T-helper 2 cell (primary cell): ENCODE results near the gene ZPBP2.
"Not testable (repeated sequence)": the region's sequence is repeated elsewhere in the genome, so short reads cannot be mapped to it uniquely, and the experiment has no call there.

Source experiments
- DNase-seq, 5 experiments: peaks; one replicate each; pipeline versions ENCODE4 v3.0.0 to v3.0.0-alpha.2; 2012 to 2022

Gene ZPBP2

GRCh38 chr17:39855911-39856649 lies 11.9 kb upstream of the ZPBP2 start:
- DNase-seq = not testable (repeated sequence)

- no peak for DNase-seq
Measured at GRCh38 chr17:39861235-39861634, 6.8 kb upstream of the ZPBP2 start.

GRCh38 chr17:39863244-39863917 lies 4.6 kb upstream of the ZPBP2 start:
- DNase-seq = no peak

- DNase-seq = peak; percentile 73 to 85 (median 76)
Measured at GRCh38 chr17:39863918-39864746, 3.9 kb upstream of the ZPBP2 start, which contains the start of gene IKZF3. TSS of gene IKZF3 (minus strand) at chr17:39864312. CDS start at chr17:39864126, 186 bp downstream.

- DNase-seq = no peak
Measured at GRCh38 chr17:39866013-39866730, 1.8 kb upstream of the ZPBP2 start.

GRCh38 chr17:39867084-39867879 lies 720 bp upstream of the ZPBP2 start:
- DNase-seq = peak in 4 of 5 experiments; percentile 48 to 73 (median 59)

GRCh38 chr17:39868554-39868942 lies 546 bp downstream of the ZPBP2 start:
- no peak for DNase-seq

GRCh38 chr17:39870776-39871175 lies 2.8 kb downstream of the ZPBP2 start:
- DNase-seq = no peak

- no peak for DNase-seq
Measured at GRCh38 chr17:39871801-39872200, 3.8 kb downstream of the ZPBP2 start.

GRCh38 chr17:39872751-39873150 lies 4.7 kb downstream of the ZPBP2 start:
- DNase-seq = no peak

- not testable (repeated sequence) for DNase-seq
Measured at GRCh38 chr17:39886102-39886501, 18.1 kb downstream of the ZPBP2 start.

- no peak for DNase-seq
Measured at GRCh38 chr17:39887078-39887477, 19.1 kb downstream of the ZPBP2 start.

GRCh38 chr17:39889200-39889599 lies 21.2 kb downstream of the ZPBP2 start:
- DNase-seq = no peak

- DNase-seq = peak in 1 of 5 experiments; percentile 38
Measured at GRCh38 chr17:39894681-39895376, 26.8 kb downstream of the ZPBP2 start.

GRCh38 chr17:39898088-39898487 lies 30.1 kb downstream of the ZPBP2 start:
- DNase-seq = no peak

- DNase-seq = no peak
Measured at GRCh38 chr17:39899215-39899614, 31.2 kb downstream of the ZPBP2 start.

- DNase-seq = not testable (repeated sequence)
Measured at GRCh38 chr17:39902027-39902426, 34.0 kb downstream of the ZPBP2 start.

- DNase-seq = peak in 1 of 5 experiments; percentile 72
Measured at GRCh38 chr17:39903158-39903884, 35.3 kb downstream of the ZPBP2 start.

- DNase-seq = no peak
Measured at GRCh38 chr17:39904990-39905288, 36.9 kb downstream of the ZPBP2 start.

- DNase-seq = no peak
Measured at GRCh38 chr17:39908789-39909352, 40.9 kb downstream of the ZPBP2 start.
